ENCODE results near the gene RNF20. TPM values are rescaled to one million over a fixed set of nuclear protein-coding genes. Genes with fewer than 3 reads are reported as not detected.
"Not testable (repeated sequence)": the region's sequence is repeated elsewhere in the genome, so short reads cannot be mapped to it uniquely, and the experiment has no call there.

Gene RNF20
- total RNA-seq, 2 experiments from 2014 or later = 43.7 to 49.0 TPM

GRCh38 chr9:101512116-101512515 is 21.5 kb upstream of the RNF20 start:
- Mint-ChIP-seq H3K27ac (no peak overlapping the region), H3K4me1 (peaks cover 2% of the 10 kb centered on the region), H3K27me3 (peaks cover 15% of the 10 kb centered on the region), H3K36me3 (no peaks in the 10 kb centered on the region), H3K4me3 (no peak overlapping the region), H3K9me3 (no peaks in the 10 kb centered on the region)
- POLR2A ChIA-PET = no interaction called here
- ATAC-seq (ENCODE audit: low read depth) (no peak), DNase-seq (no peak)

DNA sequence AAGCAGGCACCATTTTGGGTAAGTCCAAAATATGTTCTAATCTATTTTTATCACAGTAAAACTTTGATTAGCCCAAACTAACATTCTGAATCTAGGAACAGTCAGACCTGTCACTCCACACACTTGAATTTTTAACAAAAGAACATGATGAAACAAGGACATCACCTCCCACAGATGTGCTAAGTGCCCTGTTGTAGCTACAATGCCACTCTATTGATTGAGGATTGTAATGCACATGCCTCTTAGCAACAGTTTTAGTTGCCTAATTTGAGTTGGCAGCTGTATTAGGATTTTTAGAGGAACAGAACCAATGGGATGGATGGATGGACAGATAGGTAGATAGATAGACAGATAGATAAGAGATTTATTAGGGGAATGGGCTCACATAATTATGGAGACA is 20.3 kb upstream of the RNF20 start:
- H3K27me3 Mint-ChIP-seq = peaks cover 15% of the 10 kb centered on the region
- H3K4me3 Mint-ChIP-seq = no peak overlapping the region
- no peak for ATAC-seq (ENCODE audit: low read depth)
- H3K4me1 Mint-ChIP-seq = peaks cover 2% of the 10 kb centered on the region
- H3K27ac Mint-ChIP-seq = no peak overlapping the region
- H3K36me3 Mint-ChIP-seq = no peaks in the 10 kb centered on the region
- DNase-seq = no peak
- POLR2A ChIA-PET = no interaction called here
- no peaks in the 10 kb centered on the region for H3K9me3 Mint-ChIP-seq

- H3K36me3 Mint-ChIP-seq = no peaks in the 10 kb centered on the region
- H3K4me1 Mint-ChIP-seq = peaks cover 2% of the 10 kb centered on the region
- POLR2A ChIA-PET = no interaction called here
- DNase-seq = no peak
- H3K9me3 Mint-ChIP-seq = no peaks in the 10 kb centered on the region
- peaks cover 15% of the 10 kb centered on the region for H3K27me3 Mint-ChIP-seq
- no peak overlapping the region for H3K27ac Mint-ChIP-seq
- H3K4me3 Mint-ChIP-seq = no peak overlapping the region
- no peak for ATAC-seq (ENCODE audit: low read depth)
Observed at GRCh38 chr9:101514071-101514470, 19.6 kb upstream of the RNF20 start.

DNA sequence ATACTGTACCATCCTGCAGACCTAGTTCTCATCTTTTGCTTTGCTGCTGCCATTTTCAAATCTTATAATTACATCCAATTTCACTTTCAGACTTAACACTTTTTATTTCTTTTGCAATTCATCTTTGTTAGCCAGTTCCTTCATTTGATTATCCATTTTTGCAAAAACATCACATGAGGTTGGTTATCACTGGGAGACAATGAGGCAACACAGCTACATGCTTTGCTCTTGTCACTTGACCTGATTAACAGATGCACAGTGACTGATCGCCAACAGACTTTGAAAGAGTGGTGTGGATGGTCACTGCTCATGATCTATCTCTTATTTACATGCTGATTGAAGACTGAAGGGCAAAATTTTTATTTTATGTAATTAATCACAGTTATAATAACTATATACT is 17.0 kb upstream of the RNF20 start:
- ATAC-seq (ENCODE audit: low read depth) = no peak
- no peaks in the 10 kb centered on the region for H3K36me3 Mint-ChIP-seq
- peaks cover 23% of the 10 kb centered on the region for H3K27me3 Mint-ChIP-seq
- no peak overlapping the region for H3K4me3 Mint-ChIP-seq
- no peak overlapping the region for H3K27ac Mint-ChIP-seq
- POLR2A ChIA-PET = no interaction called here
- peaks cover 6% of the 10 kb centered on the region for H3K4me1 Mint-ChIP-seq
- DNase-seq = no peak
- H3K9me3 Mint-ChIP-seq = no peaks in the 10 kb centered on the region

GRCh38 chr9:101518489-101518888 is 15.2 kb upstream of the RNF20 start:
- POLR2A ChIA-PET; DNase-seq; H3K4me1 Mint-ChIP-seq; H3K27ac Mint-ChIP-seq; H3K36me3 Mint-ChIP-seq; ATAC-seq (ENCODE audit: low read depth); H3K9me3 Mint-ChIP-seq; H3K4me3 Mint-ChIP-seq: not testable (repeated sequence)
- peaks cover 31% of the 10 kb centered on the region for H3K27me3 Mint-ChIP-seq

DNA sequence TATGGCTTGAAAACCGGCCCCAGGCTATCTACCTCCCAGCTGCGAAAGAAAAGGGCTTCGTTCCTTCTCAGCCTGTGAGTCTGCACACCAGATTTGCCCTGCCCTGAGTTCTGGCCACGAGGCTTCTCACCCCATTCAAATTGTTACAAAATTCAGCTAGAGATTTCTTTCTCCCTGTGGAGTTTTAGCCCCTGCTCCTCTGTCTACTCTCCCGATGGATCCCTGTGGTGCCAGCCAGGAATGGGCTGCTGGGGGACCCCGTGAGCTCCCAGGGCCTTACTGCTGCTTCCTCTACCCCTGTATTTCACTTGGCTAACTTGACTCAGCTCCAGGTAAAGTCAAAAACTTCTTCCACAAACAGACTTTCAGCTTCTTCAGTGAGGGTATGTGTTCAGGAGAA is 9.3 kb upstream of the RNF20 start:
- POLR2A ChIA-PET = no interaction called here
- no peak overlapping the region for H3K4me3 Mint-ChIP-seq
- H3K36me3 Mint-ChIP-seq = no peaks in the 10 kb centered on the region
- ATAC-seq (ENCODE audit: low read depth) (no peak), DNase-seq (no peak)
- no peaks in the 10 kb centered on the region for H3K9me3 Mint-ChIP-seq
- no peak overlapping the region for H3K27ac Mint-ChIP-seq
- peaks cover 6% of the 10 kb centered on the region for H3K4me1 Mint-ChIP-seq
- peaks cover 29% of the 10 kb centered on the region for H3K27me3 Mint-ChIP-seq

GRCh38 chr9:101527066-101527465 is 6.6 kb upstream of the RNF20 start:
- peaks cover 2% of the 10 kb centered on the region for H3K4me1 Mint-ChIP-seq
- no peak overlapping the region for H3K27ac Mint-ChIP-seq
- H3K9me3 Mint-ChIP-seq = no peaks in the 10 kb centered on the region

GRCh38 chr9:101528015-101528414 is 5.6 kb upstream of the RNF20 start:
- peaks cover 17% of the 10 kb centered on the region for H3K27me3 Mint-ChIP-seq
- H3K36me3 Mint-ChIP-seq = no peaks in the 10 kb centered on the region
- peaks cover 5% of the 10 kb centered on the region for H3K4me1 Mint-ChIP-seq
- H3K4me3 Mint-ChIP-seq = no peak overlapping the region
- H3K9me3 Mint-ChIP-seq = no peaks in the 10 kb centered on the region
- DNase-seq (no peak), ATAC-seq (ENCODE audit: low read depth) (no peak)
- H3K27ac Mint-ChIP-seq = no peak overlapping the region
- POLR2A ChIA-PET = no interaction called here

More at GRCh38 chr9:101527066-101527465, 6.6 kb upstream of the RNF20 start:
- DNase-seq = no peak
- ATAC-seq (ENCODE audit: low read depth) = no peak
- Mint-ChIP-seq H3K27me3 (peaks cover 23% of the 10 kb centered on the region), H3K4me3 (no peak overlapping the region), H3K36me3 (no peaks in the 10 kb centered on the region)
- POLR2A ChIA-PET = interaction anchor here (0.9 kb wide), 1 partner anchor 57 kb away, joined by 3 read pairs; no protein-coding TSS in a partner anchor

- Mint-ChIP-seq H3K4me1 (peaks cover 6% of the 10 kb centered on the region), H3K36me3 (no peaks in the 10 kb centered on the region), H3K27me3 (peaks cover 5% of the 10 kb centered on the region), H3K27ac (no peak overlapping the region), H3K4me3 (no peak overlapping the region), H3K9me3 (no peaks in the 10 kb centered on the region)
- POLR2A ChIA-PET = no interaction called here
- DNase-seq (peak; percentile 47), ATAC-seq (ENCODE audit: low read depth) (peak; percentile 22)
Observed at GRCh38 chr9:101530076-101530711, 3.5 kb upstream of the RNF20 start.

DNA sequence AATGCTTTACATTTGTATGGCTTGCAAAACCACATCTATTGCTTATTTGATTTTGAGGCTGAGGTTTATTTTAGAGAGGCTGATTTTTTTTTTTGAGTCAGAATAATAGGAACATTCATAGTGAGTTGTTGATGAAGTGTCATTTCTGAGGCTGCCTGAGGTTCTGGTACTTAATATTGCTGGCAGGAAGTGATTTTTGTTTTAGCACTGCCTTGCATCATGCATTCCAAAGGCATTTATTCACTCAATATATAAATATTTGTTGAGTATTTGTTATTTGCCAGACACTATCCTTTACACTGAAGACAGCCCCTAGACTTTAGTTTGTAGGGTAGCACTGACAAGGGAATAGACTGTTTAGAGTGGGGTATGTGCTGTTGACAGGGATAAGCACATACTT is 2.7 kb downstream of the RNF20 start:
- ATAC-seq (ENCODE audit: low read depth) = no peak
- no peaks in the 10 kb centered on the region for H3K27me3 Mint-ChIP-seq
- no peak for DNase-seq
- no peaks in the 10 kb centered on the region for H3K9me3 Mint-ChIP-seq
- peaks cover 11% of the 10 kb centered on the region for H3K36me3 Mint-ChIP-seq
- H3K4me1 Mint-ChIP-seq = peaks cover 11% of the 10 kb centered on the region
- H3K4me3 Mint-ChIP-seq = no peak overlapping the region
- H3K27ac Mint-ChIP-seq = no peak overlapping the region
- POLR2A ChIA-PET = no interaction called here

DNA sequence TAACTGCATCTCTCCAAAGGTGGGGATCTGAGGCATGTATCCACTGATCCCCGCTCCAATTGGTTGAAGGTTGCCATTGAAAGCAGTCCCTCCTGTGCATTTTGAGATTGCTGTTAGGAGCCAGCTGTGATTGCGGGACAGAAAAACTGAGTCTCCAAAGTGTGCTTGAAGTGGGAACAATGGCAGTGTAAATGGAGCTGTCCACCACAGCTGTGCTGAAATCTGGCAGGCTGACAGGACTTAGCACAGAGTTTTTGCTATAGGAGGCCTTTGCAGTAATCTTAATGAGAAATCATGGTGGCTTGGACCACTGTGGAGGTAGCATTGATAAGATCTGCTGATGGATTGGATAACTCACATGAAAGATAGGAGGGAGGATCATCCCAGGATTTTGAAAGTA is 3.3 kb downstream of the RNF20 start:
- peaks cover 11% of the 10 kb centered on the region for H3K36me3 Mint-ChIP-seq
- ATAC-seq (ENCODE audit: low read depth) (no peak), DNase-seq (no peak)
- no peak overlapping the region for H3K4me3 Mint-ChIP-seq
- no peaks in the 10 kb centered on the region for H3K27me3 Mint-ChIP-seq
- H3K4me1 Mint-ChIP-seq = peaks cover 11% of the 10 kb centered on the region
- POLR2A ChIA-PET = no interaction called here
- no peaks in the 10 kb centered on the region for H3K9me3 Mint-ChIP-seq
- no peak overlapping the region for H3K27ac Mint-ChIP-seq

GRCh38 chr9:101540069-101540468 is 6.4 kb downstream of the RNF20 start:
- H3K4me3 Mint-ChIP-seq = no peak overlapping the region
- H3K4me1 Mint-ChIP-seq = peaks cover 7% of the 10 kb centered on the region
- H3K36me3 Mint-ChIP-seq = peaks cover 14% of the 10 kb centered on the region
- no peaks in the 10 kb centered on the region for H3K9me3 Mint-ChIP-seq
- DNase-seq (no peak), ATAC-seq (ENCODE audit: low read depth) (no peak)
- H3K27me3 Mint-ChIP-seq = no peaks in the 10 kb centered on the region
- no peak overlapping the region for H3K27ac Mint-ChIP-seq
- POLR2A ChIA-PET = no interaction called here

DNA sequence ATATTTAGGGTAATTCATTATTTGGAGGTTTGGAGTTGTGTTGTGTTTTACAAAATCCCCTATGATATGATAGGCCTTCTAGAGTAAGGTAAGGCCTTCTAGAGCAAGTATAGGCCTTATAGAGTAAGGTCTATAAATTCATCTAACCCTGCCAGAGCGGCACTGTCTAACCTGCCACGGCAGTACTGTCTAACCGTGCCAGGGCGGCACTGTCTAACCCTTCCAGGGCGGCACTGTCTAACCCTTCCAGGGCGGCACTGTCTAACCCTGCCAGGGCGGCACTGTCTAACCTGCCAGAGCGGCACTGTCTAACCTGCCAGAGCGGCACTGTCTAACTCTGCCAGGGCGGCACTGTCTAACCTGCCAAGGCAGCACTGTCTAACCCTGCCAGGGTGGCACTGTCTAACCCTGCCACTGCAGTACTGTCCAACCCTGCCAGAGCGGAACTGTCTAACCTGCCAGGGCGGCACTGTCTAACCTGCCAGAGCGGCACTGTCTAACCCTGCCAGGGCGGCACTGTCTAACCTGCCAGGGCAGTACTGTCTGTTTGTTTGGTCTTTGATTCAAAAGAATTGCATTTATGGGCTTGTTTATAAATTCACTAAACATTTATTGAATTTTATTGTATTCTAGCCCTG is 9.6 kb downstream of the RNF20 start:
- peaks cover 26% of the 10 kb centered on the region for H3K36me3 Mint-ChIP-seq
- H3K4me1 Mint-ChIP-seq = no peaks in the 10 kb centered on the region
- H3K9me3 Mint-ChIP-seq = no peaks in the 10 kb centered on the region
- POLR2A ChIA-PET = no interaction called here
- DNase-seq = no peak
- H3K27ac Mint-ChIP-seq = no peak overlapping the region
- ATAC-seq (ENCODE audit: low read depth) = no peak
- no peaks in the 10 kb centered on the region for H3K27me3 Mint-ChIP-seq
- no peak overlapping the region for H3K4me3 Mint-ChIP-seq

GRCh38 chr9:101549472-101550098 is 15.9 kb downstream of the RNF20 start:
- DNase-seq; H3K4me3 Mint-ChIP-seq; ATAC-seq (ENCODE audit: low read depth); H3K9me3 Mint-ChIP-seq; POLR2A ChIA-PET; H3K27ac Mint-ChIP-seq; H3K4me1 Mint-ChIP-seq; H3K27me3 Mint-ChIP-seq: not testable (repeated sequence)
- peaks cover 56% of the 10 kb centered on the region for H3K36me3 Mint-ChIP-seq

All from activated naive CD8-positive, alpha-beta T cell treated with anti-CD3 and anti-CD28 coated beads, Interleukin-2, amount 10 ng/mL, durations not matched to agents 7 days and 5 days (primary cell).